Stimulated activated naive CD8-positive, alpha-beta T cell treated with anti-CD3 and anti-CD28 coated beads, Interleukin-15, Interleukin-2, amounts not matched to agents 100 U/mL and 50 U/mL, for 24 hours (primary cell): ENCODE results near the gene SPECC1.
"Not testable (repeated sequence)": the region's sequence is repeated elsewhere in the genome, so short reads cannot be mapped to it uniquely, and the experiment has no call there.

Experiments used
- ATAC-seq: fragments of 150-1000 bp; cut with Tn5 transposase; one replicate; pipeline ENCODE4 v1.10.0; 2021
- DNase-seq: peaks from one replicate; pipeline ENCODE4 v3.0.0; 2021

SPECC1 gene

GRCh38 chr17:20012017-20012536 lies 2.9 kb downstream of the SPECC1 start:
- ATAC-seq (no peak), DNase-seq (no peak)

DNA sequence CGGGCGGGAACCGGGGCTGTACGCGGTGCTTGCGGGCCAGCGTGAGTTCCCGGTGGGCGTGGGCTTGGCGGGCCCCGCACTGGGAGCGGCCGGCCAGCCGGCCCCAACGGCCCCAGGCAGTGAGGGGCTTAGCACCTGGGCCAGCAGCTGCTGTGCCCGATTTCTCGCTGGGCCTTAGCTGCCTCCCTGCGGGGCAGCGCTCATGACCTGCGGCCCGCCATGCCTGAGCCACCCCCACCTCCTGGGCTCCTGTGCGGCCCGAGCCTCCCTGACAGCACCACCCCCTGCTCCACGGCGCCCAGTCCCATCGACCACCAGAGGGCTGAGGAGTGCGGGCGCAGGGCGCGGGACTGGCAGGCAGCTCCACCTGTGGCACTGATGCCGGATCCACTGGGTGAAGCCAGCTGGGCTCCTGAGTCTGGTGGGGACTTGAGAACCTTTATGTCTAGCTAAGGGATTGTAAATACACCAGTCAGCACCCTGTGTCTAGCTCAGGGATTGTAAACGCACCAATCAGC lies 7.4 kb downstream of the SPECC1 start:
- DNase-seq, ATAC-seq: not testable (repeated sequence)

- DNase-seq (no peak), ATAC-seq (no peak)
Observed at GRCh38 chr17:20022701-20023100, 13.5 kb downstream of the SPECC1 start.

- ATAC-seq (no peak), DNase-seq (no peak)
Observed at GRCh38 chr17:20026960-20027359, 17.8 kb downstream of the SPECC1 start.

DNA sequence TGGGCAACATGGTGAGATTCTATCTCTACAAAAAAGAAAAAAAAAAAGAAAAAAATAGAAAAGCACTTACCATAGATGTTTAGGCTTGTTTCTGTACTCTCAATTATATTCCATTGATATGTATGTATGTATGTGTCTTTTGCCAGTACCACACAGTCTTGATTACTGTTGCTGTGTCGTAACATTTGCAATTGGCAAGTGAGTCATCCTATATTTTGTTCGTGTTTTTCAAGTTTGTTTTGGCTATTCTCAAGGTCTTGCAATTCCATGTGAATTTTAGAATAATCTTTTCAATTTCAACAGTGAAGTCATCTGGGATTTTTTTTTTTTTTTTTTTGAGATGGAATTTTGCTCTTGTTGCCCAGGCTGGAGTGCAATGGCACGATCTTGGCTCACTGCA lies 19.3 kb downstream of the SPECC1 start:
- no peak for ATAC-seq
- DNase-seq = no peak

DNA sequence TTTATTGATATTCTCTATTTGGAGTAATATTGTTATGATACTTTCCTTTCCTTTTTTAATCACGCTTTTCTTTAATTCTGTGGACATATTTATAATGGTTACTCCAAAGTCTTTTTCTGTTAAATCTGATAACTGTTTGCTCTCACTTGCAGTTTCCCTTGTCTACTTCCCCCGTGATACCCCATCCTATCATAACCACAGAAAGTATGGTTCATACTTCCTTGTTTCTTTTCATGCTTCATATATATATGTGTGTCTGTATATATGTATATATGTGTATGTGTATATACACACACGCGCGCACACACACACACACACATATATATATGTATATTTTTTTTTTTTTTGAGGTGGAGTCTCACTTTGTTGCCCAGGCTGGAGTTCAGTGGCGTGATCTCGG lies 23.5 kb downstream of the SPECC1 start:
- peak; percentile 61 for ATAC-seq
- DNase-seq = no peak

DNA sequence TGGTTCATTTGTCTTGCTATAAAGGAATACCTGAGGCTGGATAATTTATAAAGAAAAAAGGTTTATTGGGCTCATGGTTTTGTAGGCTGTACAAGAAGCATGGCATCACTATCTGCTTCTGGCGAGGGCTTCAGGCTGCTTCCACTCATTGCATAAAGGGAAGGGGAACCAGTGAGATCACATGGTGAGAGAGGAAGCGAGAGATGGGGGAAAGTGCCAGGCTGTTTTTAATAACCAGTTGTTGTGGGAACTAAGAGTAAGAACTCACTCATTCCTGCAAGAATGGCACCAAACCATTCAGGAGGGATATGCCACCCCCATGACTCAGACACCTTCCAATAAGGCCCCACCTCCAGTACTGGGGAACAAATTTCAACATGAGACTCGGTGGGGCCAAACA lies 24.3 kb downstream of the SPECC1 start:
- ATAC-seq (no peak), DNase-seq (no peak)

DNA sequence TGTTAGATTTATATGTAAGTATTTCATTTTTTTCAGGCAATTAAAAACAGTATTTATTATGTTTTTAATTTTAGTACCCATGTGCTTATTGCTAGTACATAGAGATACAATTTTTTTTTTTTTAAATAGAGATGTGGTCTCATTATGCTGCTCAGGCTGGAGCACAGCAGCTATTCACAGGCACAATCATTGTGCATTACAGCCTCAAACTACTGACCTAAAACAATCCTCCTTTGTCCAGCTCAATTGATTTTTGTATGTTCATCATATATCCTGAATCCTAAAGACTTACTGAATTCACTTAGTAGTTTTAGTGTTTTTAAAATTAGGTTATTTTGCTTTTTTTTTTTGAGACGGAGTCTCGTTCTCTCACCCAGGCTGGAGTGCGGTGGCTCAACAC lies 26.3 kb downstream of the SPECC1 start:
- ATAC-seq = no peak

DNA sequence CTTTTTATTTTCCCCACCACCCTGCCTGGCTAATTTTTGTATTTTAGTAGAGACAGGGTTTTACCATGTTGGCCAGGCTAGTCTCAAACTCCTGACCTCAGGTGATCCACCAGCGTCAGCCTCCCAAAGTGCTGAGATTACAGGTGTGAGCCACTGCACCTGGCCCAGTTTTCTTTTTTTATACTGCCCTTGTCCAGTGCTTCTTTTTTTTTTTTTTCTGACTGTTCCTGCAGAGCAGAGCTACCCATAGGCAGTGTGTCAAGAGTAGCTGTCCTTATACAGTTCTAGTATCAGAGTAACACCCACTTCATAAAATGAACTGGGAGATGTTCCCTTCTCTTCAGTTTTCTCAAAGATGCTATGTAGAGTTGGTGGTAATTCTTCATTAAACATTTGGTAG lies 28.1 kb downstream of the SPECC1 start:
- not testable (repeated sequence) for ATAC-seq, DNase-seq

More for the DNA sequence above, 26.3 kb downstream of the SPECC1 start:
- DNase-seq = no peak

- DNase-seq = no peak
- ATAC-seq = no peak
Observed at GRCh38 chr17:20039037-20039436, 29.9 kb downstream of the SPECC1 start.

GRCh38 chr17:20040216-20040615 lies 31.1 kb downstream of the SPECC1 start:
- DNase-seq (no peak), ATAC-seq (no peak)

GRCh38 chr17:20043021-20043420 lies 33.9 kb downstream of the SPECC1 start:
- ATAC-seq (no peak), DNase-seq (peak; percentile 7)

DNA sequence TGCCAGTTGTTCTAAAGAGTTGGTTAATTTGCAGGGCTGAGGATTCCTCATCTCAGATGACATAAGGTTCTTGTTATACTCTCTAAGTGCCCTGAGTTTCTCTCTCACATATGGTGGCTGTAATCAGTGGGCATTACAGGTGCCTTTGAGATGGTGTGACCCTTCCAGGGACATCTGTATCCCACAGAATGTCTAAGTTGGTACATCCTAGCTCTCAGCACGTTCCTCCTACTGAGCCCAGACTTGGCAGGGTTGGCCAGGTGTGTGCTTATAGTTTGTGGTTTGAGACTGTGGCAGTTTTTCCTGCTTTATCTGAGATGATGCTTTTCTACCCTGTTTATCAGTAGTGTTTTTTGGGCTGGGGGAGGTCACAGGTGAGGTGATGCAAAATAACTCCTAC lies 36.3 kb downstream of the SPECC1 start:
- no peak for DNase-seq
- ATAC-seq = no peak

- ATAC-seq (no peak), DNase-seq (no peak)
Observed at GRCh38 chr17:20046629-20047028, 37.5 kb downstream of the SPECC1 start.

GRCh38 chr17:20051624-20052023 lies 42.5 kb downstream of the SPECC1 start:
- DNase-seq (no peak), ATAC-seq (no peak)

- no peak for ATAC-seq
- no peak for DNase-seq
Observed at GRCh38 chr17:20053361-20053964, 44.3 kb downstream of the SPECC1 start.

DNA sequence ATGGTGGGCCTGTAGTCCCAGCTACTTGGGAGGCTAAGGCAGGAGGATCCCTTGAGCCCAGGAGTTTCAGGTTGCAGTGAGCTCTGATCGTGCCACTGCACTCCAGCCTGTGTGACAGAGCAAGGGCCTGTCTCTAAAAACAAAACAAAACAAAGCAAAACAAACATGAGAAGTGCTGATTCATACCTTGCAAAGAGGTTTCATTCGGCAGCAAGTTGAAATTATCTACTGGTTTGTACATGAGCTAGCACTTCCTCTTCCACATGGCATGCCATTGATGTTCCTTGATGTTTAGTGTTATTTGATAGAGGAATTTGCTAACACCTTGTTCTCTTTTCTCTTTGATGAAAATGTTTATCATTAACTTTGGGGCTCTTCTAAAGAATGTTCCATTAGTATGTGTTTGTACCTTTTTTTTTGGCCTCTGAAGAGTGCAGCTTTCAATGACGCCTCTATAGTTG lies 50.6 kb downstream of the SPECC1 start:
- DNase-seq = no peak
- ATAC-seq = no peak

- DNase-seq = peak; percentile 52
Observed at GRCh38 chr17:20063665-20064648, 54.8 kb downstream of the SPECC1 start.

DNA sequence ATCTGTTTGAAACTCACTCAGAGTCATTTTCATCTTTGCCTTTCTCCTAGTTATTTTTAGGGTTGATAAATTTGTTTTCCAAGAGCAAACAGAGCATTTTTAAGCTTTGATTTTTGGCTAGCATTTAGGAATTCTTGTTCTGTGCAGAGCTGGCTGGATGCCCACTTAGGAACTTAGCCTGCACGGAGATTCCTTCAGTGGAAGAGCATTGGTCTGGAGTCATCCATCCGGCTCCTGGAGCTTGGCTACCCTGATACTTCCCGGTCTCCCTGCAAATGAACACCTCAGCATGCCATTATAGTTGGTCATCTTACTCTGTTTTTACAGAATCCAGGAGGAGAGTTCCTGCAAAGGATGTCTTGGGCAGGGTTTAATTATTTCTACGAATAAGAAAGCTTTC lies 57.1 kb downstream of the SPECC1 start:
- ATAC-seq (no peak), DNase-seq (no peak)

More at GRCh38 chr17:20063665-20064648, 54.8 kb downstream of the SPECC1 start:
- ATAC-seq = peak; percentile 86

DNA sequence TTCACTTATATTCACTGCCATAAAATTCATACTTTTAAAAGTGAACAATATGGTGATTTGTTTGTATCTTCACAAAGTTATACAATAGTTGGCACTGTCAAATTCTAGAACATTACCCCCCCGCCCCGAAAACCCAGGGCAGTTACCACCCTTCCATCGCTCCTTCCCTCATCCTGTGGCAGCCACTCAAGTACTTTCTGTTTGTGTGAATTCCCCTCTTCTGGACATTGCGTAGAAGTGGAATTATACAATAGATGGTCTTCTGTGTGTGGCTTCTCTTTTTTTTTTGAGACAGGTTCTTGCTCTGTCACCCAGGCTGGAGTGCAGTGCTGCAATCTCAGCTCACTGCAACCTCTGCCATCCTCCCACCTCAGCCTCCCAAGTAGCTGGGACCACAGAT lies 58.6 kb downstream of the SPECC1 start:
- ATAC-seq = no peak
- no peak for DNase-seq

GRCh38 chr17:20068445-20068844 lies 59.3 kb downstream of the SPECC1 start:
- ATAC-seq (no peak), DNase-seq (no peak)

GRCh38 chr17:20071824-20072691 lies 62.9 kb downstream of the SPECC1 start:
- ATAC-seq (no peak), DNase-seq (no peak)
